Upper lobe of left lung (tissue), 4 donors: ENCODE data around the gene ANKRD34C.

Source experiments
- CTCF ChIP-seq, 6 experiments: fragments of 450-650 bp in 4 of 6; fragments of 200-600 bp in 2 of 6; sonication (generic) in 2 of 6; IDR thresholded peaks; one replicate each; pipeline ENCODE4 v1.5.1; 2016 to 2019; ENCODE audit warnings: antibody characterized with exemption in 6 of 6
- EP300 ChIP-seq, 4 donors: sonication (generic); formaldehyde crosslinking; IDR thresholded peaks; one replicate each; pipeline ENCODE4 v1.5.1; 2017; ENCODE audit warnings: antibody characterized with exemption in 4 of 4, control low read depth in 2 of 4
- POLR2A ChIP-seq, 4 donors: fragments of 450-650 bp; IDR thresholded peaks; one replicate each; pipeline ENCODE4 v1.5.1; 2016 to 2017; ENCODE audit warnings: antibody characterized with exemption in 4 of 4, mild to moderate bottlenecking in 2 of 4
- POLR2AphosphoS5 ChIP-seq, 2 donors: sonication (generic); formaldehyde crosslinking; IDR thresholded peaks; one replicate each; pipeline ENCODE4 v1.5.1; 2017; ENCODE audit warnings: antibody characterized with exemption in 2 of 2

GRCh38 chr15:79308874-79309273, 26.4 kb downstream of the ANKRD34C start:
- TF ChIP-seq CTCF (IDR thresholded peaks at IDR 0.05) (no peak), POLR2A (IDR thresholded peaks at IDR 0.05) (no peak), EP300 (IDR thresholded peaks at IDR 0.05) (no peak), POLR2AphosphoS5 (IDR thresholded peaks at IDR 0.05) (no peak)
